Stimulated activated CD8-positive, alpha-beta memory T cell treated with anti-CD3 and anti-CD28 coated beads, Interleukin-12 subunit alpha, Interleukin-12 subunit beta, amount 100 ng/mL, for 24 hours (primary cell): Measurements from ENCODE around the gene CARF.
A peak's percentile ranks its signal among the peaks of the same experiment; 100 is the strongest.
"Not testable (repeated sequence)": the region's sequence is repeated elsewhere in the genome, so short reads cannot be mapped to it uniquely, and the experiment has no call there.

Source experiments
- DNase-seq: peaks from one replicate; pipeline ENCODE4 v3.0.0-alpha.2; 2020; ENCODE audit errors: extremely low read depth

Gene CARF

GRCh38 chr2:202933958-202934357 lies 21.9 kb downstream of the CARF start:
- DNase-seq: no peak

GRCh38 chr2:202934456-202934855 lies 22.4 kb downstream of the CARF start:
- no peak for DNase-seq

GRCh38 chr2:202938960-202939359 lies 26.9 kb downstream of the CARF start:
- DNase-seq: no peak

- DNase-seq: no peak
Measured at GRCh38 chr2:202941771-202942170, 29.7 kb downstream of the CARF start.

- DNase-seq: no peak
Measured at GRCh38 chr2:202944408-202944807, 32.3 kb downstream of the CARF start.

- no peak for DNase-seq
Measured at GRCh38 chr2:202944816-202945215, 32.7 kb downstream of the CARF start.

GRCh38 chr2:202945497-202945896 lies 33.4 kb downstream of the CARF start:
- DNase-seq: no peak

- not testable (repeated sequence) for DNase-seq
Measured at GRCh38 chr2:202949333-202949732, 37.3 kb downstream of the CARF start.

- no peak for DNase-seq
Measured at GRCh38 chr2:202950592-202950991, 38.5 kb downstream of the CARF start.

- no peak for DNase-seq
Measured at GRCh38 chr2:202960524-202960923, 48.4 kb downstream of the CARF start.

GRCh38 chr2:202963712-202964111 lies 51.6 kb downstream of the CARF start:
- DNase-seq: no peak

- no peak for DNase-seq
Measured at GRCh38 chr2:202965810-202966460, 53.9 kb downstream of the CARF start.

GRCh38 chr2:202969404-202969803 lies 57.3 kb downstream of the CARF start:
- not testable (repeated sequence) for DNase-seq

GRCh38 chr2:202976809-202977208 lies 64.7 kb downstream of the CARF start:
- no peak for DNase-seq

- no peak for DNase-seq
Measured at GRCh38 chr2:202982779-202983491, 70.9 kb downstream of the CARF start.

GRCh38 chr2:202989749-202990148 lies 77.7 kb downstream of the CARF start:
- DNase-seq: no peak

GRCh38 chr2:202990501-202990900 lies 78.4 kb downstream of the CARF start:
- DNase-seq: no peak

GRCh38 chr2:202997113-202997512 lies 85.0 kb downstream of the CARF start:
- DNase-seq: not testable (repeated sequence)

GRCh38 chr2:203002054-203002821 lies 90.2 kb downstream of the CARF start:
- DNase-seq: no peak

- DNase-seq: no peak
Measured at GRCh38 chr2:203003716-203004115, 91.6 kb downstream of the CARF start.

- peak; percentile 89 for DNase-seq
Measured at GRCh38 chr2:203014456-203015199, 102.6 kb downstream of the CARF start, which contains the start of gene NBEAL1. TSS of gene NBEAL1 (plus strand) at chr2:203014875. CDS start at chr2:203016385, 1,510 bp downstream.

GRCh38 chr2:203016716-203017115 lies 104.6 kb downstream of the CARF start:
- no peak for DNase-seq
